ENCODE data around the gene NACC2. TPM values are rescaled to one million over a fixed set of nuclear protein-coding genes. Genes with fewer than 3 reads are reported as not detected.

The NACC2 gene
- total and polyA plus RNA-seq, 2 of the 8 experiments (the other 6 are each of a cell fraction or from before 2014, with no cell fraction given): 8.3 to 14.0 TPM

- no peak for TF ChIP-seq CHD7 (IDR thresholded peaks at IDR 0.05; ENCODE audit: insufficient replicate concordance, low read length)
- TF ChIP-seq CREB1 (IDR thresholded peaks at IDR 0.05): no peak
- TF ChIP-seq TBP (IDR thresholded peaks at IDR 0.05; ENCODE audit: low read depth, low read length): no peak
- TF ChIP-seq BRCA1 (IDR thresholded peaks at IDR 0.05; ENCODE audit: low read depth, low read length): no peak
- TF ChIP-seq ATF2 (IDR thresholded peaks at IDR 0.05; ENCODE audit: low read length): no peak
- no peak for TF ChIP-seq NANOG (IDR thresholded peaks at IDR 0.05; ENCODE audit: insufficient read depth, low read depth, low read length, poor library complexity, severe bottlenecking)
- TF ChIP-seq GTF2F1 (IDR thresholded peaks at IDR 0.05; ENCODE audit: borderline replicate concordance, low read depth, low read length): no peak
- TF ChIP-seq EP300 (IDR thresholded peaks at IDR 0.05; ENCODE audit: borderline replicate concordance in 1 of 2, low read depth in 2 of 2, low read length in 2 of 2): no peak
- TF ChIP-seq MAX (IDR thresholded peaks at IDR 0.05): no peak
Observed at GRCh38 chr9:136024696-136025316, 70.3 kb downstream of the NACC2 start (continued).
